Measurements from ENCODE around the gene ADAMTS9.

ADAMTS9 gene

DNA sequence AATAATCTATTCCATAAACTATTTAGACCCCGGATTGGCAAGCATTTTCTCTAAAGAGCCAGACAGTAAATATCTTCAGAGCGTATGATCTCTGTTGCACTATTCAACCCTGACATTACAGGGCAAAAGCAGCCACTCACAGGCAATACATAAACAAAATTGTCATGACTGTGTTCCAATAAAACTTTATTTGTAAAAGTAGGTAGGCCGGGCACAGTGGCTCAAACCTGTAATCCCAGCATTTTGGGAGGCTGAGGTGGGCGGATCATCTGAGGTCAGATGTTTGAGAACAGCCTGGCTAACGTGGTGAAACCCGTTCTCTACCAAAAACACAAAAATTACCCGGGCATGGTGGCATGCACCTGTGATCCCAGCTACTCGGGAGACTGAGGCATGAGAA lies 66.5 kb downstream of the ADAMTS9 start:
- Histone ChIP-seq H3K4me1 (ENCODE audit: control insufficient read depth, insufficient read depth, low read length) (no peaks in the 10 kb centered on the region), H3K36me3 (ENCODE audit: control insufficient read depth, insufficient read depth, low read length) (no peaks in the 10 kb centered on the region), H3K9ac (ENCODE audit: low read length) (no peak overlapping the region), H3K27me3 (ENCODE audit: control insufficient read depth, insufficient read depth, low read length) (no peaks in the 10 kb centered on the region), H3K27ac (ENCODE audit: low read depth, low read length) (no peak overlapping the region), H3K4me3 (ENCODE audit: low read length) (no peak overlapping the region)

DNA sequence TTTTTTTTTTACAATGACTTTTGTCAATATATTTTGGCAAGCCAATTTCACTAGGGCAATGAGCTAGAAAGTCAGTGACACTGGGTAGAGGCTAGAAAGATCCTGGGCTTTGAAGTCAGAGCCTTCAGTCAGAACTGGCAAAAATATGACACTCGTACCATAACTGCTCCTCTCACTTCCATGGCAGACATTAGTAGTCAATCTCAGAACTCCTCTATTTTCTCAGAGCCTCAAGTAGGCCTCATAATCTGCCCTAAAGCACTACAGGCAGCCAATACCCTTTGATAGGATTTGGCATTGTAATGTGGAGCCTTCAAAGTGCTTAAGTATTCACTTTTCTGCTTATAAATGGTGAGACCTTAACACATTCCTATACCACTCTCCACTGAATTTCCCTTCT lies 67.8 kb downstream of the ADAMTS9 start:
- no peak overlapping the region for H3K9ac ChIP-seq (ENCODE audit: low read length)
- no peaks in the 10 kb centered on the region for H3K27me3 ChIP-seq (ENCODE audit: control insufficient read depth, insufficient read depth, low read length)
- no peak overlapping the region for H3K4me3 ChIP-seq (ENCODE audit: low read length)
- H3K4me1 ChIP-seq (ENCODE audit: control insufficient read depth, insufficient read depth, low read length), result no peaks in the 10 kb centered on the region
- no peak overlapping the region for H3K27ac ChIP-seq (ENCODE audit: low read depth, low read length)
- H3K36me3 ChIP-seq (ENCODE audit: control insufficient read depth, insufficient read depth, low read length), result no peaks in the 10 kb centered on the region

DNA sequence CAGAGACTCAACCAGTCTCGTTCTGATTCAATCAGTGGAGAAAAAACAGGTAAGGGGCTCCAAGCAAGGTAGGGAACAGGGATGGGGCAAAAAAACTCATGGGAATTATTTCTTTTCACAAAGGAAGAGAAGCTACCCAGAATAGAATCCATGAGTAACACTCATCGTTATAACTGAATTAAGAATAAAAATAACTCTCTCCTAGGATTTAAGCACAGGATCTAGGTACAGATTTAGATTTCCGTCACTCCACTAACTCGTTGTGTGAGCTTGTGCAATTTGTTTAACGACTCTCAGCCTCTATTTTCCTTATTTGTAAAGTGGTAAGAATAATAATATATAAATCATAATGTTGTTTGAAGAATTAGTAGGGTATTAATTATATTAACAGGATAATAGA lies 68.6 kb downstream of the ADAMTS9 start:
- H3K4me1 ChIP-seq (ENCODE audit: control insufficient read depth, insufficient read depth, low read length), result no peaks in the 10 kb centered on the region

GRCh38 chr3:64617610-64618009 lies 70.2 kb downstream of the ADAMTS9 start:
- no peak overlapping the region for H3K27ac ChIP-seq (ENCODE audit: low read depth, low read length)
- no peak overlapping the region for H3K9ac ChIP-seq (ENCODE audit: low read length)
- H3K27me3 ChIP-seq (ENCODE audit: control insufficient read depth, insufficient read depth, low read length), result no peaks in the 10 kb centered on the region
- H3K36me3 ChIP-seq (ENCODE audit: control insufficient read depth, insufficient read depth, low read length), result no peaks in the 10 kb centered on the region
- H3K4me3 ChIP-seq (ENCODE audit: low read length), result no peak overlapping the region
- H3K4me1 ChIP-seq (ENCODE audit: control insufficient read depth, insufficient read depth, low read length), result peaks cover 11% of the 10 kb centered on the region

More for the DNA sequence above, 68.6 kb downstream of the ADAMTS9 start:
- no peaks in the 10 kb centered on the region for H3K27me3 ChIP-seq (ENCODE audit: control insufficient read depth, insufficient read depth, low read length)
- H3K9ac ChIP-seq (ENCODE audit: low read length), result no peak overlapping the region
- H3K4me3 ChIP-seq (ENCODE audit: low read length), result no peak overlapping the region
- H3K27ac ChIP-seq (ENCODE audit: low read depth, low read length), result no peak overlapping the region
- no peaks in the 10 kb centered on the region for H3K36me3 ChIP-seq (ENCODE audit: control insufficient read depth, insufficient read depth, low read length)

DNA sequence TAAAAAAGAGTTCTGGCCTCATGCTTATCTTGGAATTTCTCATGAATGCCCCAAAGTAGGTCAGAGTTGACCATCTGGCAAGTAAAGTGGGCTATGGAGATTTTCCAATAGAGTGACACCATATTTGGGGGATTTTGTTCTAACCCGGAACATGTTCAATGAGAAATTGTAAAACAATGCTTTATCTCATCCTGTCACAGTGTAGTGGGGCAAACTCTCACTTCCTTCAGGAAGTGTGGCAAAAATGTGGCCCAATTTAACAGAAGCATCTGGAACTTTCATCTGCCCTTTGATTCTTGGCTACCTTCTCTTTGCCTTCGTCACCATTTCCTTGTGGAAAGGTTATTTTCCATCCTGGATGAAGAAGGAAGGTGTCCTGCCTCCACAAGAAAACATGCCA lies 70.8 kb downstream of the ADAMTS9 start:
- H3K4me1 ChIP-seq (ENCODE audit: control insufficient read depth, insufficient read depth, low read length), result peaks cover 15% of the 10 kb centered on the region
- no peaks in the 10 kb centered on the region for H3K27me3 ChIP-seq (ENCODE audit: control insufficient read depth, insufficient read depth, low read length)
- no peak overlapping the region for H3K9ac ChIP-seq (ENCODE audit: low read length)
- H3K27ac ChIP-seq (ENCODE audit: low read depth, low read length), result no peak overlapping the region
- no peaks in the 10 kb centered on the region for H3K36me3 ChIP-seq (ENCODE audit: control insufficient read depth, insufficient read depth, low read length)
- no peak overlapping the region for H3K4me3 ChIP-seq (ENCODE audit: low read length)

DNA sequence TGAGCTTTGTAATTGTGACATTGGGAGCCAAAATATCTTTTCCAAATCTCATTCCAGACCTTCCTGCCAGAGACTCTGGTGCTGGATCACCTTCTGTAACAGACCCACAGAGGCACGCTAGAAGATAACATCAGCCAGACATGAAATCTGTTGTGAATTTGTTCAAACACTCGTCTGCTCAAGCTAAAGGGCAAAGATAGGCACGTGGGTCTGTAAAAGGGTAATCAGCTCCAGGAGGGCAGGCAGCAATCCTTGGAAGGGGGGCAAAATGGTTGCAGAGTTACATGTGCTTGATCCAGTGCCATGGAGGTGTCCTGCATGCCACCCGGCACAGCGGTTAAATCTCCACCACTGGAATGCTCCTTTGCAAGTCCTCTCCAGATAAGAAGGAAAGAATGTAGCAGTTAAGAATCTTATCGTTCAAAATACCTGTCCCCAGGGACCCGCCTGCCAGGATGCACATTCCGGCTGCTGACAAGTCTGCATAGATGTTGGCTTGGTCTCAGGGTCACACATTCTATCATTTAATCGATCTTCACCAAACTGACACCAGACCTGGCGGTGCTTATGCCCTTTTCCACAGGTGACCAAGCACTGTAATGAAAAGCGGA lies 74.8 kb downstream of the ADAMTS9 start:
- no peaks in the 10 kb centered on the region for H3K36me3 ChIP-seq (ENCODE audit: control insufficient read depth, insufficient read depth, low read length)
- H3K27ac ChIP-seq (ENCODE audit: low read depth, low read length), result peak overlapping the region; percentile 88
- no peak overlapping the region for H3K4me3 ChIP-seq (ENCODE audit: low read length)
- no peaks in the 10 kb centered on the region for H3K27me3 ChIP-seq (ENCODE audit: control insufficient read depth, insufficient read depth, low read length)
- peaks cover 15% of the 10 kb centered on the region for H3K4me1 ChIP-seq (ENCODE audit: control insufficient read depth, insufficient read depth, low read length)
- peak overlapping the region; percentile 21 for H3K9ac ChIP-seq (ENCODE audit: low read length)

DNA sequence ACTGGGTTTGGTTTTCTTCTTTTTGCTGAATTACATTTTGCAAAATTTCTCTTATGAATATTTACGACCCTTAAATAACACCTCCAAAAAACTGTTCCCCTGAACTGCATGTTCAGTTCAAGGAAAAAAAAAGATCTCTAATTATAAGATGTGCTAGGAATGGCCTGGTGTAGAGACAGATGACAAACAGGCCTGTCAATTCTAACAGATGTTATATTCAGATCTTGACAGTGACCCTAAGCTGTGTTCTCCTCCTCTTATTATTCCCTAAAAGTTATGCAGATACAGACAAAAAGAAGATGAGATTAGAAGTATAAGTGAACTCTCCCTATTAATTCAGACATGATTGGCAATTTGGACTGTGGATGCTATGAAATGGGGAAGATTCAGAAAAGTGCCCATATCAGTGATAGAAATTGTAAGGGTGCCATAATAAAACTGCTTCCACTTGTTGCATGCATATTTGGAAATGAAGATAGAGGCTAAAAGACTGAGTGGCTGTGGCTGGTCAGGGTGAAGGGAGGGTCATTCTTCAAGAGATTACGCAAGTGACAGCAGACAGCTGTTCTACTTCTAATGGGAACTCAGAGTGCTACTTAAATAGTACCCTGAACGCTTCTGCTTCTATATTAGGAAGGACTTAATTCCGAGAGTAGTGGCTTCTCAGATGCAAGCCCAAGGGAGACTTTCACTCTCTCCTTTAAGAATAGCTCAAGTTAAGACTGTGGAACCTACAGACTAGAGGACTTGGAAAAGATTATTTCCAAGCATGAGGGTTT lies 75.5 kb downstream of the ADAMTS9 start:
- Histone ChIP-seq H3K27me3 (ENCODE audit: control insufficient read depth, insufficient read depth, low read length) (no peaks in the 10 kb centered on the region), H3K27ac (ENCODE audit: low read depth, low read length) (peak overlapping the region; percentile 88), H3K36me3 (ENCODE audit: control insufficient read depth, insufficient read depth, low read length) (no peaks in the 10 kb centered on the region), H3K9ac (ENCODE audit: low read length) (no peak overlapping the region), H3K4me3 (ENCODE audit: low read length) (no peak overlapping the region), H3K4me1 (ENCODE audit: control insufficient read depth, insufficient read depth, low read length) (peaks cover 15% of the 10 kb centered on the region)

GRCh38 chr3:64608741-64609140 lies 79.1 kb downstream of the ADAMTS9 start:
- peaks cover 14% of the 10 kb centered on the region for H3K4me1 ChIP-seq (ENCODE audit: control insufficient read depth, insufficient read depth, low read length)
- no peak overlapping the region for H3K4me3 ChIP-seq (ENCODE audit: low read length)
- no peak overlapping the region for H3K9ac ChIP-seq (ENCODE audit: low read length)
- no peak overlapping the region for H3K27ac ChIP-seq (ENCODE audit: low read depth, low read length)
- H3K27me3 ChIP-seq (ENCODE audit: control insufficient read depth, insufficient read depth, low read length), result no peaks in the 10 kb centered on the region
- H3K36me3 ChIP-seq (ENCODE audit: control insufficient read depth, insufficient read depth, low read length), result no peaks in the 10 kb centered on the region

GRCh38 chr3:64607032-64607551 lies 80.7 kb downstream of the ADAMTS9 start:
- peaks cover 1% of the 10 kb centered on the region for H3K4me1 ChIP-seq (ENCODE audit: control insufficient read depth, insufficient read depth, low read length)
- no peaks in the 10 kb centered on the region for H3K27me3 ChIP-seq (ENCODE audit: control insufficient read depth, insufficient read depth, low read length)
- no peak overlapping the region for H3K4me3 ChIP-seq (ENCODE audit: low read length)
- H3K36me3 ChIP-seq (ENCODE audit: control insufficient read depth, insufficient read depth, low read length), result no peaks in the 10 kb centered on the region
- no peak overlapping the region for H3K27ac ChIP-seq (ENCODE audit: low read depth, low read length)
- H3K9ac ChIP-seq (ENCODE audit: low read length), result no peak overlapping the region

DNA sequence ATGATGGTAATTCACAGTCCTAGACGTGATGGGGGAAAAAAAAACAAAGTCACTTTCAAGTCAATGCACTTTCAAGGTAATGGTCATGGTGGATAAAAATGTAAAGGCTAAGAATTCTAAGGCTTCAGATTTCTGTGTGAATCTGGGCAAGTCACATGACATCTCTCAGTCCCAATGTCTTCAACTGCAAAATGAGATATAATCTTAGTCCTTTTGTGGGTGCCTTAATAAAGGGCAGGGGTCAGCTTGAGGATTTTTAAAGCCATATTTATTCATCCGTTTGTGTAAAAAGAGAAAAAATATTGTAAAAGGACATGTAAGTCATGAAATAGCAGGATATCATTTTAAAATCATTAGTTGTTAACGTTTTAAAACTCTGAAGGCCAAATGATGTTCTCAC lies 83.5 kb downstream of the ADAMTS9 start:
- no peaks in the 10 kb centered on the region for H3K4me1 ChIP-seq (ENCODE audit: control insufficient read depth, insufficient read depth, low read length)
- no peaks in the 10 kb centered on the region for H3K27me3 ChIP-seq (ENCODE audit: control insufficient read depth, insufficient read depth, low read length)
- H3K36me3 ChIP-seq (ENCODE audit: control insufficient read depth, insufficient read depth, low read length), result no peaks in the 10 kb centered on the region
- no peak overlapping the region for H3K4me3 ChIP-seq (ENCODE audit: low read length)
- H3K9ac ChIP-seq (ENCODE audit: low read length), result no peak overlapping the region
- H3K27ac ChIP-seq (ENCODE audit: low read depth, low read length), result no peak overlapping the region

DNA sequence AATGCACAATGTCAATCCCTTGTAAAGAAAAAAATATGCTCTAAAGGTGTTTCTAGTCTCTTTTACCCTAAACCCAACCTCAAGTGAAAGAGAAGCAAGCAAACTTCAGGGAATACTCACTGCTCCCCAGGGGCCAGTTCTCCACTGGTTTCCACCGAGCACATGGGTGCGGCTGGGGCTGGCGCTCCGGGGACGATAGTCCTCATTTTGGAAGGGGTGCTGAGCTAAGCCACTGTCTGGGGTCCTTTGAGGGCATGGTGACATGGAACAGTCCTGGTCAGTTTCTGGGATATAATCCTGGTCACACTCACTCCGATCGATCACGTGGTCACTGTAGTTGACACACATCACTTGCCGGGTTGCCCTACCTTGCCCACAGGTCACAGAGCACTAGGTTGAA lies 86.0 kb downstream of the ADAMTS9 start:
- no peak overlapping the region for H3K27ac ChIP-seq (ENCODE audit: low read depth, low read length)
- H3K27me3 ChIP-seq (ENCODE audit: control insufficient read depth, insufficient read depth, low read length), result no peaks in the 10 kb centered on the region
- no peaks in the 10 kb centered on the region for H3K4me1 ChIP-seq (ENCODE audit: control insufficient read depth, insufficient read depth, low read length)
- H3K9ac ChIP-seq (ENCODE audit: low read length), result no peak overlapping the region
- H3K36me3 ChIP-seq (ENCODE audit: control insufficient read depth, insufficient read depth, low read length), result no peaks in the 10 kb centered on the region
- H3K4me3 ChIP-seq (ENCODE audit: low read length), result no peak overlapping the region

GRCh38 chr3:64600246-64600950 lies 87.4 kb downstream of the ADAMTS9 start:
- Histone ChIP-seq H3K9ac (ENCODE audit: low read length) (no peak overlapping the region), H3K27ac (ENCODE audit: low read depth, low read length) (no peak overlapping the region), H3K4me1 (ENCODE audit: control insufficient read depth, insufficient read depth, low read length) (no peaks in the 10 kb centered on the region), H3K36me3 (ENCODE audit: control insufficient read depth, insufficient read depth, low read length) (no peaks in the 10 kb centered on the region), H3K27me3 (ENCODE audit: control insufficient read depth, insufficient read depth, low read length) (no peaks in the 10 kb centered on the region), H3K4me3 (ENCODE audit: low read length) (no peak overlapping the region)

Measured in rectal smooth muscle tissue (tissue), 1 donor.